Mesendoderm (in vitro differentiated cells): ENCODE results near the gene SNX15.
A peak's percentile ranks its signal among the peaks of the same experiment; 100 is the strongest.

Experiments
- DNase-seq: peaks from one replicate; pipeline ENCODE4 v3.0.0; 2013
- H2AK5ac ChIP-seq: 2 replicates; pipeline ENCODE4 v1.6.1; 2013; ENCODE audit warnings: low read length, inconsistent platforms
- H2BK120ac ChIP-seq: 2 replicates; pipeline ENCODE4 v1.6.1; 2013; ENCODE audit warnings: low read depth, mild to moderate bottlenecking, low read length, moderate library complexity, mixed read lengths
- H2BK15ac ChIP-seq: replicated peaks from 2 replicates; pipeline ENCODE4 v1.6.1; 2013; ENCODE audit warnings: low read depth, mild to moderate bottlenecking, moderate library complexity
- H2BK5ac ChIP-seq: 2 replicates; pipeline ENCODE4 v1.6.1; 2013; ENCODE audit warnings: low read length, inconsistent platforms
- H3K18ac ChIP-seq: 2 replicates; pipeline ENCODE4 v1.6.1; 2013; ENCODE audit warnings: mild to moderate bottlenecking, low read length, mixed read lengths
- H3K23ac ChIP-seq: one replicate; pipeline ENCODE4 v1.6.1; 2013; ENCODE audit warnings: low read length
- H3K27ac ChIP-seq: 2 replicates; pipeline ENCODE4 v1.5.1; 2013; ENCODE audit warnings: low read depth, mild to moderate bottlenecking, inconsistent platforms, low read length, moderate library complexity
- H3K27me3 ChIP-seq: 2 replicates; pipeline ENCODE4 v1.6.1; 2013; ENCODE audit warnings: low read length, control low read depth, mild to moderate bottlenecking, inconsistent platforms; ENCODE audit not compliant: insufficient read depth, poor library complexity
- H3K36me3 ChIP-seq: 2 replicates; pipeline ENCODE4 v1.6.1; 2013; ENCODE audit warnings: low read length, inconsistent platforms; ENCODE audit not compliant: control insufficient read depth, insufficient read depth
- H3K4ac ChIP-seq: one replicate; pipeline ENCODE4 v1.6.1; 2013; ENCODE audit warnings: low read depth, mild to moderate bottlenecking, low read length, moderate library complexity
- H3K4me1 ChIP-seq: 2 replicates; pipeline ENCODE4 v1.6.1; 2013; ENCODE audit warnings: low read depth, low read length, inconsistent platforms; ENCODE audit not compliant: control insufficient read depth
- H3K4me2 ChIP-seq: 2 replicates; pipeline ENCODE4 v1.6.1; 2013; ENCODE audit warnings: low read length
- H3K4me3 ChIP-seq: 2 replicates; pipeline ENCODE4 v1.5.1; 2013; ENCODE audit warnings: mild to moderate bottlenecking, low read length
- H3K56ac ChIP-seq: one replicate; pipeline ENCODE4 v1.6.1; 2013; ENCODE audit warnings: low read length
- H3K79me1 ChIP-seq: 2 replicates; pipeline ENCODE4 v1.6.1; 2013; ENCODE audit warnings: low read length, inconsistent platforms
- H3K79me2 ChIP-seq: 2 replicates; pipeline ENCODE4 v1.6.1; 2013; ENCODE audit warnings: mild to moderate bottlenecking, low read length; ENCODE audit not compliant: control insufficient read depth, insufficient read depth
- H3K9ac ChIP-seq: 2 replicates; pipeline ENCODE4 v1.6.1; 2013; ENCODE audit warnings: low read length, inconsistent platforms
- H4K5ac ChIP-seq: one replicate; pipeline ENCODE4 v1.6.1; 2013; ENCODE audit warnings: low read length
- H4K8ac ChIP-seq: one replicate; pipeline ENCODE4 v1.6.1; 2013; ENCODE audit warnings: low read depth, mild to moderate bottlenecking, control low read depth, low read length, moderate library complexity
- WGBS: extraction: QIAGEN DNeasy Blood & Tissue Kit; methylation state at CpG from one replicate; pipeline ENCODE4 v1.1.7; 2013; ENCODE audit warnings: low lambda C conversion rate, missing lambda C conversion rate; ENCODE audit not compliant: insufficient coverage; ENCODE audit errors: extremely low coverage; 5-methylcytosine and 5-hydroxymethylcytosine counted together

The SNX15 gene

GRCh38 chr11:65034423-65034822, 7.2 kb downstream of the SNX15 start:
- H3K56ac ChIP-seq: no peak overlapping the region
- no peak overlapping the region for H4K8ac ChIP-seq
- no peak for DNase-seq
- no peak overlapping the region for H2BK15ac ChIP-seq
- no peak overlapping the region for H3K27ac ChIP-seq
- H3K27me3 ChIP-seq: no peaks in the 10 kb centered on the region
- no peak overlapping the region for H3K9ac ChIP-seq
- H3K36me3 ChIP-seq: no peaks in the 10 kb centered on the region
- no peak overlapping the region for H2BK5ac ChIP-seq
- no peak overlapping the region for H3K4me2 ChIP-seq
- H3K23ac ChIP-seq: no peak overlapping the region
- H3K4me3 ChIP-seq: no peak overlapping the region
- H2AK5ac ChIP-seq: no peak overlapping the region
- H3K79me2 ChIP-seq: no peaks in the 10 kb centered on the region
- no peak overlapping the region for H4K5ac ChIP-seq
- WGBS: no CpG with 5 or more reads among the region's 2 CpGs
- H3K4me1 ChIP-seq: no peaks in the 10 kb centered on the region
- no peak overlapping the region for H3K4ac ChIP-seq
- H3K79me1 ChIP-seq: no peaks in the 10 kb centered on the region
- no peak overlapping the region for H2BK120ac ChIP-seq
- no peak overlapping the region for H3K18ac ChIP-seq

- Histone ChIP-seq H4K8ac (no peak overlapping the region), H3K79me1 (no peaks in the 10 kb centered on the region), H3K4me3 (no peak overlapping the region), H2BK15ac (no peak overlapping the region), H3K9ac (no peak overlapping the region), H3K79me2 (no peaks in the 10 kb centered on the region), H2BK120ac (no peak overlapping the region), H3K27me3 (no peaks in the 10 kb centered on the region), H3K4me1 (no peaks in the 10 kb centered on the region), H3K18ac (no peak overlapping the region), H2AK5ac (no peak overlapping the region), H2BK5ac (no peak overlapping the region), H3K4me2 (no peak overlapping the region), H3K23ac (no peak overlapping the region), H3K4ac (no peak overlapping the region), H3K56ac (no peak overlapping the region), H3K27ac (no peak overlapping the region), H3K36me3 (no peaks in the 10 kb centered on the region), H4K5ac (no peak overlapping the region)
- no peak for DNase-seq
- no CpG with 5 or more reads among the region's 11 CpGs for WGBS
These were observed 8.3 kb downstream of the SNX15 start for GRCh38 chr11:65035579-65035978.

- Histone ChIP-seq H2AK5ac (no peak overlapping the region), H3K23ac (no peak overlapping the region), H3K79me2 (peaks cover 2% of the 10 kb centered on the region), H3K27ac (no peak overlapping the region), H2BK120ac (no peak overlapping the region), H3K4ac (no peak overlapping the region), H4K8ac (no peak overlapping the region), H3K4me1 (no peaks in the 10 kb centered on the region), H3K27me3 (no peaks in the 10 kb centered on the region), H3K18ac (no peak overlapping the region), H3K9ac (no peak overlapping the region), H3K56ac (no peak overlapping the region), H4K5ac (no peak overlapping the region), H3K36me3 (no peaks in the 10 kb centered on the region), H3K4me3 (no peak overlapping the region), H3K4me2 (no peak overlapping the region), H2BK15ac (no peak overlapping the region), H3K79me1 (no peaks in the 10 kb centered on the region), H2BK5ac (no peak overlapping the region)
- DNase-seq: no peak
- WGBS: no CpG with 5 or more reads among the region's 6 CpGs
These were observed 9.7 kb downstream of the SNX15 start for GRCh38 chr11:65036931-65037330.

GRCh38 chr11:65040520-65040846, 13.2 kb downstream of the SNX15 start:
- H3K23ac ChIP-seq: no peak overlapping the region
- H3K36me3 ChIP-seq: peaks cover 2% of the 10 kb centered on the region
- H2AK5ac ChIP-seq: no peak overlapping the region
- H3K4ac ChIP-seq: no peak overlapping the region
- H3K79me2 ChIP-seq: peaks cover 2% of the 10 kb centered on the region
- peak overlapping the region; percentile 74 for H3K9ac ChIP-seq
- H2BK120ac ChIP-seq: no peak overlapping the region
- H4K5ac ChIP-seq: no peak overlapping the region
- peaks cover 7% of the 10 kb centered on the region for H3K79me1 ChIP-seq
- peak overlapping the region; percentile 83 for H3K56ac ChIP-seq
- H3K18ac ChIP-seq: no peak overlapping the region
- H2BK5ac ChIP-seq: no peak overlapping the region
- no peak overlapping the region for H3K4me3 ChIP-seq
- H3K27me3 ChIP-seq: no peaks in the 10 kb centered on the region
- H2BK15ac ChIP-seq: no peak overlapping the region
- WGBS: no CpG with 5 or more reads among the region's 7 CpGs
- no peaks in the 10 kb centered on the region for H3K4me1 ChIP-seq
- peak overlapping the region; percentile 98 for H3K27ac ChIP-seq
- H3K4me2 ChIP-seq: peak overlapping the region; percentile 56
- H4K8ac ChIP-seq: no peak overlapping the region
- DNase-seq: no peak

- DNase-seq: peak; percentile 98
- peak within 1 kb of the TSS; percentile 98 for H3K27ac ChIP-seq
- peak within 1 kb of the TSS; percentile 66 for H3K23ac ChIP-seq
- no peak within 1 kb of the TSS for H2AK5ac ChIP-seq
- peaks cover 2% of the 10 kb centered on the region for H3K36me3 ChIP-seq
- no peak within 1 kb of the TSS for H4K5ac ChIP-seq
- no peaks in the 10 kb centered on the region for H3K27me3 ChIP-seq
- H2BK120ac ChIP-seq: no peak within 1 kb of the TSS
- H3K4ac ChIP-seq: no peak within 1 kb of the TSS
- H3K4me3 ChIP-seq: peak within 1 kb of the TSS; percentile 83
- H3K56ac ChIP-seq: peak within 1 kb of the TSS; percentile 99
- H2BK15ac ChIP-seq: no peak within 1 kb of the TSS
- peak within 1 kb of the TSS; percentile 73 for H3K4me2 ChIP-seq
- H3K9ac ChIP-seq: peak within 1 kb of the TSS; percentile 96
- H4K8ac ChIP-seq: no peak within 1 kb of the TSS
- peak within 1 kb of the TSS; percentile 75 for H3K18ac ChIP-seq
- peaks cover 2% of the 10 kb centered on the region for H3K79me2 ChIP-seq
- WGBS: no CpG with 5 or more reads among the region's 91 CpGs
- peaks cover 7% of the 10 kb centered on the region for H3K79me1 ChIP-seq
- H3K4me1 ChIP-seq: no peaks in the 10 kb centered on the region
- H2BK5ac ChIP-seq: peak within 1 kb of the TSS; percentile 95
These were observed 13.8 kb downstream of the SNX15 start, which contains the start of gene SAC3D1 for GRCh38 chr11:65040847-65041622. Gene SAC3D1 (plus strand): TSS chr11:65041210. CDS start chr11:65041293, 83 bp downstream.

GRCh38 chr11:65042891-65043290, 15.7 kb downstream of the SNX15 start:
- H3K79me2 ChIP-seq: peaks cover 2% of the 10 kb centered on the region
- H2BK120ac ChIP-seq: no peak overlapping the region
- H2BK5ac ChIP-seq: no peak overlapping the region
- no peak overlapping the region for H3K18ac ChIP-seq
- H3K4me2 ChIP-seq: no peak overlapping the region
- WGBS: no CpG with 5 or more reads among the region's 6 CpGs
- peaks cover 7% of the 10 kb centered on the region for H3K79me1 ChIP-seq
- H4K8ac ChIP-seq: no peak overlapping the region
- no peak overlapping the region for H3K56ac ChIP-seq
- no peaks in the 10 kb centered on the region for H3K4me1 ChIP-seq
- H3K27ac ChIP-seq: no peak overlapping the region
- H3K27me3 ChIP-seq: no peaks in the 10 kb centered on the region
- no peak overlapping the region for H3K4ac ChIP-seq
- no peak overlapping the region for H3K4me3 ChIP-seq
- DNase-seq: no peak
- H2AK5ac ChIP-seq: no peak overlapping the region
- H4K5ac ChIP-seq: no peak overlapping the region
- H3K23ac ChIP-seq: no peak overlapping the region
- no peak overlapping the region for H2BK15ac ChIP-seq
- no peak overlapping the region for H3K9ac ChIP-seq
- peaks cover 2% of the 10 kb centered on the region for H3K36me3 ChIP-seq
